Upper lobe of left lung (tissue), 6 donors: ENCODE results near the gene SKIC8. TPM values are rescaled to one million over a fixed set of nuclear protein-coding genes. Genes with fewer than 3 reads are reported as not detected.
A peak's percentile ranks its signal among the peaks of the same experiment; 100 is the strongest.

ENCODE experiments used
- ATAC-seq, 2 donors: fragments of 200-7000 bp; cut with Tn5 transposase; one replicate each; pipeline ENCODE4 v1.9.1; 2022; ENCODE audit warnings: mild to moderate bottlenecking in 2 of 2, moderate library complexity in 2 of 2; ENCODE audit not compliant: low FRiP score in 2 of 2
- DNase-seq, 2 donors: peaks; one replicate each; pipeline ENCODE4 v3.0.0-alpha.2; 2019 to 2020
- H3K27ac ChIP-seq, 4 donors: fragments of 200-600 bp; sonication (generic); one replicate each; pipeline ENCODE4 v1.5.1; 2016 to 2019
- H3K27me3 ChIP-seq, 4 donors: fragments of 200-600 bp; sonication (generic); one replicate each; pipeline ENCODE4 v1.5.1; 2017 to 2019
- H3K36me3 ChIP-seq, 4 donors: fragments of 200-600 bp; sonication (generic); one replicate each; pipeline ENCODE4 v1.5.1; 2016 to 2019
- H3K4me1 ChIP-seq, 4 donors: fragments of 200-600 bp; sonication (generic); one replicate each; pipeline ENCODE4 v1.5.1; 2018 to 2019
- H3K4me3 ChIP-seq, 4 donors: fragments of 200-600 bp; sonication (generic); one replicate each; pipeline ENCODE4 v1.5.1; 2017 to 2019; ENCODE audit warnings: mild to moderate bottlenecking in 2 of 4, moderate library complexity in 1 of 4
- H3K9me3 ChIP-seq, 4 donors: fragments of 200-600 bp; sonication (generic); one replicate each; pipeline ENCODE4 v1.5.1; 2018 to 2019
- EP300 ChIP-seq, 4 donors: sonication (generic); formaldehyde crosslinking; IDR thresholded peaks; one replicate each; pipeline ENCODE4 v1.5.1; 2017; ENCODE audit warnings: antibody characterized with exemption in 4 of 4, control low read depth in 2 of 4
- POLR2A ChIP-seq, 4 donors: fragments of 450-650 bp; IDR thresholded peaks; one replicate each; pipeline ENCODE4 v1.5.1; 2016 to 2017; ENCODE audit warnings: antibody characterized with exemption in 4 of 4, mild to moderate bottlenecking in 2 of 4
- POLR2AphosphoS5 ChIP-seq, 2 donors: sonication (generic); formaldehyde crosslinking; IDR thresholded peaks; one replicate each; pipeline ENCODE4 v1.5.1; 2017; ENCODE audit warnings: antibody characterized with exemption in 2 of 2
- WGBS, 2 donors: methylation state at CpG; one replicate each; pipeline ENCODE4 v1.1.5; 2017 to 2018; 5-methylcytosine and 5-hydroxymethylcytosine counted together
- total RNA-seq, 6 donors: library from RNA; depleted of rRNA in 4 of 6; stranded (reverse); fragments of >200 nt in 4 of 6; gene quantifications; one replicate each; pipeline versions ENCODE4 v1.1.0 to v1.2.1, GENCODE V29; 2016 to 2021
- TF ChIP-seq, protein P1 (sequence below), 6 experiments: fragments of 450-650 bp in 4 of 6; fragments of 200-600 bp in 2 of 6; sonication (generic) in 2 of 6; IDR thresholded peaks; one replicate each; pipeline ENCODE4 v1.5.1; 2016 to 2019; ENCODE audit warnings: antibody characterized with exemption in 6 of 6
- donor health status: DM: no; HTN: no; CAD: no; lungs with moderate emphysema.
- donor health status: DM: no; HTN: yes; CAD: no; lungs with severe emphysema.

The SKIC8 gene
- total RNA-seq, 6 donors from 2014 or later: 33.6 to 67.1 (median 50.3) TPM

DNA sequence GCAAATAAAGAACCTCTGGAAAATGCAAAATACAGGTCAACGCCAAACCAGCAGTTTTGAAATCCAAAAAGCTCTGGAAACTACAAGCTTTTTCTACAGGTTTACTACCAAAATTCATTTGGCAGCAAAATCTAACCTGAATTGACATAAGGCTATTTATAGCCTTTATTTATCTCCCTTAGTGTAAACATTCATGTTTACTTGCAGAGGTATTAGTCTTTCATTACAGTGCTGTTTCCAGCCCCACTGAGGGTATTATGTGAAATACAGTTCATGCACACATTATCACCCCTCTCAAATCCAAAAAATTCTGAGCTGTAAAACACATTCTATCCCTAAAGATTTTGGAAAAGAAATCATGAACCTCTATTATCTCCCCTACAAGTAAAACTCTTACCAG is 7.2 kb downstream of the SKIC8 start:
- peaks cover 0 to 9% (median 0%) of the 10 kb centered on the region in 4 donors for H3K4me1 ChIP-seq
- 32 to 100% methylated on average over 1 of the region's 1 CpG for WGBS, 2 donors
- H3K9me3 ChIP-seq: no peaks in the 10 kb centered on the region
- TF ChIP-seq, protein P1, sequence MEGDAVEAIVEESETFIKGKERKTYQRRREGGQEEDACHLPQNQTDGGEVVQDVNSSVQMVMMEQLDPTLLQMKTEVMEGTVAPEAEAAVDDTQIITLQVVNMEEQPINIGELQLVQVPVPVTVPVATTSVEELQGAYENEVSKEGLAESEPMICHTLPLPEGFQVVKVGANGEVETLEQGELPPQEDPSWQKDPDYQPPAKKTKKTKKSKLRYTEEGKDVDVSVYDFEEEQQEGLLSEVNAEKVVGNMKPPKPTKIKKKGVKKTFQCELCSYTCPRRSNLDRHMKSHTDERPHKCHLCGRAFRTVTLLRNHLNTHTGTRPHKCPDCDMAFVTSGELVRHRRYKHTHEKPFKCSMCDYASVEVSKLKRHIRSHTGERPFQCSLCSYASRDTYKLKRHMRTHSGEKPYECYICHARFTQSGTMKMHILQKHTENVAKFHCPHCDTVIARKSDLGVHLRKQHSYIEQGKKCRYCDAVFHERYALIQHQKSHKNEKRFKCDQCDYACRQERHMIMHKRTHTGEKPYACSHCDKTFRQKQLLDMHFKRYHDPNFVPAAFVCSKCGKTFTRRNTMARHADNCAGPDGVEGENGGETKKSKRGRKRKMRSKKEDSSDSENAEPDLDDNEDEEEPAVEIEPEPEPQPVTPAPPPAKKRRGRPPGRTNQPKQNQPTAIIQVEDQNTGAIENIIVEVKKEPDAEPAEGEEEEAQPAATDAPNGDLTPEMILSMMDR (IDR thresholded peaks at IDR 0.05): no peak
- no peak for TF ChIP-seq EP300 (IDR thresholded peaks at IDR 0.05)
- TF ChIP-seq POLR2A (IDR thresholded peaks at IDR 0.05): no peak
- TF ChIP-seq POLR2AphosphoS5 (IDR thresholded peaks at IDR 0.05): no peak
- no peak for DNase-seq
- H3K36me3 ChIP-seq: peaks cover 0 to 77% (median 22%) of the 10 kb centered on the region in 4 donors
- H3K4me3 ChIP-seq: no peak overlapping the region
- H3K27ac ChIP-seq: no peak overlapping the region
- no peak for ATAC-seq
- H3K27me3 ChIP-seq: no peaks in the 10 kb centered on the region

DNA sequence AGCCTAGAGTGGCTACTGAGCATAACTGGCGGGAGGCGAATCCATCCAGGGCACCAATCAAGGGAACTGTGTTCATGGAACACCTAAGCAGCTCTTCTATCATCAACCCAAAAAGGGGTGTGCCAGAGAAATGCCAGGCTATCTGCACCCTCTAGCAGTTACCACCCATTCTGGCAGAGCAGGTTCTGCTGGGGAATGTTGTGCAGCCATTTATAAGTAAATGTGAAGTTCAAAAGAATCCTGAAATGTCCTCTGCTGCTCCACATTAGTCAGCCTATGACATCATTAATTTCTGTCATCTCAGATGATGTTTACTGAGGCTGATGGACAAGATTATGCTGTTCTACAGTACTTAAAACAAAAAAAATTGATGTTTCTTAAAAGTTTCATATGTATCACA is 7.7 kb downstream of the SKIC8 start:
- 95 to 100% methylated on average over 2 of the region's 2 CpGs for WGBS, 2 donors
- H3K27ac ChIP-seq: no peak overlapping the region

DNA sequence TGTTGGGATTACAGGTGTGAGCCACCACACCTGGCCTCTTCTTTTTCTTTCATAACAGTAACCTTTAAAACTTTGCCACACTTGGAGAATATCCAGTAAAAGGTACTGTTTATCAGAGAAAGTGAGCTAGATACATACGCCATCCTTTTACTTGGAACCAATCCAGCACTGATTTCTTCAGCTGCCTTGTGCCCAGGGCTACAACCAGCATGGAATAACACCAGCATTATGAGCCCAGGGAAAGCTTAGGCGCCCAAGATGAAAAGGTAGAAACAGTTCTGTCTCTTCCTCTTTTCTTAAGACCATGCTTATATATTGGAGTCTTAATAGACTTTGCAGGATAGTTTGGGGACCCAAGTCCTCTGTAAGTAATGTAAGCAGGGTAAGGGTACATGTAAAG is 8.4 kb downstream of the SKIC8 start:
- DNase-seq: no peak
- TF ChIP-seq POLR2A (IDR thresholded peaks at IDR 0.05) (no peak), POLR2AphosphoS5 (IDR thresholded peaks at IDR 0.05) (no peak), EP300 (IDR thresholded peaks at IDR 0.05) (no peak)
- TF ChIP-seq, protein P1 (IDR thresholded peaks at IDR 0.05): no peak
- WGBS, 2 donors: 46 to 95% methylated on average over 2 of the region's 2 CpGs
- no peaks in the 10 kb centered on the region for H3K27me3 ChIP-seq
- no peak overlapping the region for H3K4me3 ChIP-seq
- H3K27ac ChIP-seq: no peak overlapping the region
- peaks cover 0 to 9% (median 0%) of the 10 kb centered on the region in 4 donors for H3K4me1 ChIP-seq
- peaks cover 0 to 89% (median 30%) of the 10 kb centered on the region in 4 donors for H3K36me3 ChIP-seq
- ATAC-seq: no peak
- no peaks in the 10 kb centered on the region for H3K9me3 ChIP-seq

More for the DNA sequence above, 7.7 kb downstream of the SKIC8 start:
- Histone ChIP-seq H3K4me1 (peaks cover 0 to 9% (median 0%) of the 10 kb centered on the region in 4 donors), H3K27me3 (no peaks in the 10 kb centered on the region), H3K36me3 (peaks cover 0 to 82% (median 26%) of the 10 kb centered on the region in 4 donors), H3K9me3 (no peaks in the 10 kb centered on the region), H3K4me3 (no peak overlapping the region)
- ATAC-seq: no peak
- TF ChIP-seq POLR2A (IDR thresholded peaks at IDR 0.05) (no peak), POLR2AphosphoS5 (IDR thresholded peaks at IDR 0.05) (no peak), EP300 (IDR thresholded peaks at IDR 0.05) (no peak)
- TF ChIP-seq, protein P1 (IDR thresholded peaks at IDR 0.05): no peak
- no peak for DNase-seq

DNA sequence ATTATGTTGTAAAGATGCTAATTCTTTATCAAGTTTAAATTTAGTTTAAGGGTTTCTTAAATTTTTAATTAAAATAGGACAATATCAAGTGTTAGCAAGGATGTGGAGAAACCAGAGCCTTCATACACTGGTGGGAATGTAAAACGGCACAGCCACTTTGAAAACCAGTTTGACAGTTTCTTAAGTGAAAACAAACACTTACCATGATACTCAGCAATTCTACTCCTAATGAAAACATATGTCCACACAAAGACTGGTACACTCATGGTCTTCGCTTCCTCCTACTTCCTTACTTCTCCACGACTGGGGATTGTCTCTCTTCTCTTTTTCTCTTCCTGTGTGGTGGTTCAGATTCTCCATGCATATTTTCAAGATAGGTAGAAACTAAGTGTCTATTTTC is 9.2 kb downstream of the SKIC8 start:
- no peaks in the 10 kb centered on the region for H3K27me3 ChIP-seq
- H3K36me3 ChIP-seq: peaks cover 0 to 92% (median 34%) of the 10 kb centered on the region in 4 donors
- WGBS, 2 donors: 52 to 53% methylated on average over 3 of the region's 3 CpGs
- DNase-seq (no peak), ATAC-seq (peak in 1 of 2 donors; percentile 58)
- H3K9me3 ChIP-seq: no peaks in the 10 kb centered on the region
- TF ChIP-seq POLR2A (IDR thresholded peaks at IDR 0.05): no peak
- H3K4me1 ChIP-seq: peaks cover 0 to 9% (median 0%) of the 10 kb centered on the region in 4 donors
- H3K4me3 ChIP-seq: no peak overlapping the region
- no peak overlapping the region for H3K27ac ChIP-seq

DNA sequence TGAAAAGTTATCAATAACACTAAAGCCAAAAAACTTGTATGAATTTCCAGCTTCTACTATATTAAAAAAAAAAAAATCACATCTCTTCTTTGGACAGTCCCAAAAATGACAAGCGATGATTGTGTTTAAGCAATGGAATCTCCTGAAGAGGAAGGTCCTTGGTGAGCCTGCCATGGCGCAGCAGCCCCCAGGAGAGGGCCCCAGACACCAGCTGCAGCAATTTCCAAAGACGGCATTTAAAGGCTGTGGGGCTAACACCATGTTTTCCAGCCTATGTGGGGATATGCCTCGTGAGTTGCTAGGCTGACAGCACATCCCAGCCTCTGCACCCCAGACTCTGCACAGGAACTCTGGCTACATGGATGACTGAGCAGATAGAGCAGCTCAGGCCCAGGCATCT is 14.7 kb downstream of the SKIC8 start:
- no peak overlapping the region for H3K27ac ChIP-seq
- ATAC-seq (no peak), DNase-seq (no peak)
- H3K4me1 ChIP-seq: peaks cover 0 to 2% (median 0%) of the 10 kb centered on the region in 4 donors
- H3K9me3 ChIP-seq: no peaks in the 10 kb centered on the region
- no peak for TF ChIP-seq POLR2A (IDR thresholded peaks at IDR 0.05)
- TF ChIP-seq, protein P1 (IDR thresholded peaks at IDR 0.05): no peak
- TF ChIP-seq POLR2AphosphoS5 (IDR thresholded peaks at IDR 0.05): no peak
- no peak for TF ChIP-seq EP300 (IDR thresholded peaks at IDR 0.05)
- 77 to 83% methylated on average over 3 to 4 of the region's 4 CpGs for WGBS, 2 donors
- H3K27me3 ChIP-seq: no peaks in the 10 kb centered on the region
- H3K4me3 ChIP-seq: no peak overlapping the region
- H3K36me3 ChIP-seq: peaks cover 5 to 98% (median 64%) of the 10 kb centered on the region in 4 donors
